Kidney (tissue), 14 donors: Measurements from ENCODE around the gene FAM170B. TPM values are rescaled to one million over a fixed set of nuclear protein-coding genes. Genes with fewer than 3 reads are reported as not detected.

ENCODE experiments used
- DNase-seq, 5 donors: peaks; one replicate each; pipeline ENCODE4 v3.0.0-alpha.2; 2013 to 2020
- FAIRE-seq: peaks from 2 replicates; lab custom pipeline; 2012; peaks lifted over from hg19 to GRCh38; lab: Jason Lieb, UNC
- H3K27ac ChIP-seq, 2 donors: one replicate each; pipeline ENCODE4 v1.7.0; 2013; ENCODE audit warnings: low read depth in 2 of 2, low read length in 2 of 2, inconsistent platforms in 1 of 2
- H3K27me3 ChIP-seq: one replicate; pipeline ENCODE4 v1.7.1; 2013; ENCODE audit warnings: low read length, inconsistent platforms; ENCODE audit not compliant: control insufficient read depth, insufficient read depth
- H3K36me3 ChIP-seq, 3 donors: one replicate each; pipeline versions ENCODE4 v1.7.0 to v1.7.1; 2013; ENCODE audit warnings: low read length in 3 of 3, control low read depth in 1 of 3, inconsistent platforms in 1 of 3; ENCODE audit not compliant: insufficient read depth in 3 of 3, control insufficient read depth in 2 of 3
- H3K4me1 ChIP-seq, 3 donors: one replicate each; pipeline versions ENCODE4 v1.7.0 to v1.7.1; 2013; ENCODE audit warnings: low read length in 3 of 3, inconsistent platforms in 1 of 3, low read depth in 1 of 3; ENCODE audit not compliant: control insufficient read depth in 2 of 3, insufficient read depth in 2 of 3
- H3K4me3 ChIP-seq, 3 donors: one replicate each; pipeline versions ENCODE4 v1.7.0 to v1.8.1; 2013; ENCODE audit warnings: low read length in 3 of 3, control low read depth in 1 of 3, inconsistent platforms in 1 of 3
- H3K9ac ChIP-seq, 3 donors: one replicate each; pipeline versions ENCODE4 v1.7.0 to v1.7.1; 2013; ENCODE audit warnings: low read length in 3 of 3, control low read depth in 1 of 3, inconsistent platforms in 1 of 3
- H3K9me3 ChIP-seq, 3 donors: one replicate each; pipeline versions ENCODE4 v1.7.0 to v1.7.1; 2013; ENCODE audit warnings: low read length in 3 of 3, control low read depth in 1 of 3, inconsistent platforms in 1 of 3; ENCODE audit not compliant: control insufficient read depth in 2 of 3, insufficient read depth in 1 of 3
- CTCF ChIP-seq: IDR thresholded peaks from 3 replicates; pipeline ENCODE4 v1.5.1; 2012; ENCODE audit warnings: mild to moderate bottlenecking, moderate library complexity, borderline replicate concordance; ENCODE audit not compliant: insufficient read depth; ENCODE audit errors: extremely low read depth
- intact Hi-C: fragments of 100-400 bp; cut with DNase I; formaldehyde crosslinking; loops from one replicate; pipeline ENCODE4 v1.11.1; 2022
- polyA plus RNA-seq: library from polyadenylated mRNA; stranded (reverse); fragments of 350-450 nt; fragmentation: Illumina TruSeq; extraction: RNeasy Lipid Tissue Mini Kit (QIAGEN cat#74804); gene quantifications from one replicate; pipeline ENCODE4 v1.2.3, GENCODE V29; 2014; ENCODE audit warnings: low read depth, low replicate concordance; ENCODE audit not compliant: insufficient read depth
- total RNA-seq: library from RNA; stranded (reverse); fragmentation: NEBNext Ultra II Directional; extraction: Animal tissue kit (Norgen Biotek cat#: 25700); gene quantifications from one replicate; pipeline ENCODE4 v1.2.1, GENCODE V29; 2021
- donor health status: control.
- donor health status: control.
- donor health status: control.
- donor health status: control.
- donor health status: control.
- donor health status: DM: yes; HTN: yes; CAD: no.
- donor health status: Normal renal cell carcinoma (clear cell type).

The FAM170B gene
- total and polyA plus RNA-seq, 2 donors from 2014 or later, result not detected

- no peak for DNase-seq
- Histone ChIP-seq H3K27ac (no peak overlapping the region), H3K4me1 (peaks cover 0 to 8% (median 4%) of the 10 kb centered on the region in 3 donors)
Observed at GRCh38 chr10:49091450-49092210, 42.2 kb downstream of the FAM170B start.

GRCh38 chr10:49090696-49091380 is 43.0 kb downstream of the FAM170B start:
- intact Hi-C loops, result no loop called here
- H3K36me3 ChIP-seq, result no peaks in the 10 kb centered on the region
- peaks cover 0 to 8% (median 4%) of the 10 kb centered on the region in 3 donors for H3K4me1 ChIP-seq
- H3K27ac ChIP-seq, result no peak overlapping the region
- no peak overlapping the region for H3K9ac ChIP-seq
- no peak for TF ChIP-seq CTCF
- FAIRE-seq (no peak), DNase-seq (no peak)
- H3K9me3 ChIP-seq, result peaks cover 0 to 10% (median 5%) of the 10 kb centered on the region in 3 donors
- no peak overlapping the region for H3K4me3 ChIP-seq
- no peaks in the 10 kb centered on the region for H3K27me3 ChIP-seq

More at GRCh38 chr10:49091450-49092210, 42.2 kb downstream of the FAM170B start:
- no peak for TF ChIP-seq CTCF
- Histone ChIP-seq H3K36me3 (no peaks in the 10 kb centered on the region), H3K27me3 (no peaks in the 10 kb centered on the region), H3K9ac (no peak overlapping the region), H3K9me3 (peaks cover 0 to 5% (median 3%) of the 10 kb centered on the region in 3 donors), H3K4me3 (no peak overlapping the region)
- intact Hi-C loops, result no loop called here
- no peak for FAIRE-seq

- no peak overlapping the region for H3K27ac ChIP-seq
Observed at GRCh38 chr10:49090189-49090575, 43.6 kb downstream of the FAM170B start.

More at GRCh38 chr10:49090189-49090575, 43.6 kb downstream of the FAM170B start:
- Histone ChIP-seq H3K4me3 (no peak overlapping the region), H3K36me3 (peaks cover 0 to 2% (median 0%) of the 10 kb centered on the region in 3 donors), H3K9ac (no peak overlapping the region), H3K4me1 (peaks cover 0 to 7% (median 0%) of the 10 kb centered on the region in 3 donors), H3K27me3 (no peaks in the 10 kb centered on the region), H3K9me3 (peaks cover 0 to 10% (median 5%) of the 10 kb centered on the region in 3 donors)
- intact Hi-C loops, result no loop called here
- no peak for DNase-seq
- FAIRE-seq, result no peak
- no peak for TF ChIP-seq CTCF
